Osteocyte (in vitro differentiated cells): ENCODE data around the gene MYH1. TPM values are rescaled to one million over a fixed set of nuclear protein-coding genes. Genes with fewer than 3 reads are reported as not detected.

ENCODE experiments used
- DNase-seq: peaks from one replicate; pipeline ENCODE4 v3.0.0; 2021; ENCODE audit warnings: mixed read lengths; ENCODE audit not compliant: unreplicated experiment; ENCODE audit errors: extremely low spot score
- H3K27ac Mint-ChIP-seq: one replicate; pipeline ENCODE4 v1.8.0; 2021; ENCODE audit warnings: mild to moderate bottlenecking, mixed read lengths; ENCODE audit not compliant: unreplicated experiment
- H3K27me3 Mint-ChIP-seq: one replicate; pipeline ENCODE4 v1.8.0; 2021; ENCODE audit warnings: mixed read lengths; ENCODE audit not compliant: unreplicated experiment
- H3K36me3 Mint-ChIP-seq: one replicate; pipeline ENCODE4 v1.8.0; 2021; ENCODE audit warnings: mixed read lengths; ENCODE audit not compliant: unreplicated experiment
- H3K4me1 Mint-ChIP-seq: one replicate; pipeline ENCODE4 v1.8.0; 2021; ENCODE audit warnings: mixed read lengths; ENCODE audit not compliant: unreplicated experiment
- H3K4me3 Mint-ChIP-seq: one replicate; pipeline ENCODE4 v1.8.0; 2021; ENCODE audit warnings: mild to moderate bottlenecking, moderate library complexity, mixed read lengths; ENCODE audit not compliant: unreplicated experiment
- H3K9me3 Mint-ChIP-seq: one replicate; pipeline ENCODE4 v1.8.0; 2021; ENCODE audit warnings: mixed read lengths; ENCODE audit not compliant: unreplicated experiment
- total RNA-seq: library from RNA; stranded (reverse); gene quantifications from 2 replicates; pipeline ENCODE4 v1.2.1, GENCODE V29; 2021
- TF ChIP-seq, protein P1 (sequence below): fragments of 200-600 bp; sonication (generic); IDR thresholded peaks from 2 replicates; pipeline ENCODE4 v1.5.0; 2021; ENCODE audit warnings: antibody characterized with exemption, mild to moderate bottlenecking, moderate library complexity

Gene MYH1
- total RNA-seq, 1 donor from 2014 or later, result not detected

DNA sequence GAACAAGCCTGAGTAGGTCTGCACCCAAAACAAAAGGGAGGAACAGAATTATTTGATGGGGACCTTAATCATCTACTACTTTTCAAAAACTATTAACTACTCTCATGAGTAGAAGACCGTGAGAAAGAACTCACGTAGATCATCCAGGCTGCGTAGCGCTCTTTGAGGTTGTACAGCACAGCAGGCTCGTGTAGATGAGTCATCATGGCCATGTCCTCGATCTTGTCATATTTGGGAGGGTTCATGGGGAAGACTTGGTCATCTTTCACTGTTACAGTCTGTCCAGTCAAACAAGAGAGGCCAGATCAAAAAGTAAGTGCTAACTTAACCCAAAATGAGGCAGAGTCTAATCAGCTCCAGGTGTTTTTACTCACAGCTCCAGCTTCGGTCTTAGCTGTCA lies 2.3 kb downstream of the MYH1 start:
- TF ChIP-seq, protein P1, sequence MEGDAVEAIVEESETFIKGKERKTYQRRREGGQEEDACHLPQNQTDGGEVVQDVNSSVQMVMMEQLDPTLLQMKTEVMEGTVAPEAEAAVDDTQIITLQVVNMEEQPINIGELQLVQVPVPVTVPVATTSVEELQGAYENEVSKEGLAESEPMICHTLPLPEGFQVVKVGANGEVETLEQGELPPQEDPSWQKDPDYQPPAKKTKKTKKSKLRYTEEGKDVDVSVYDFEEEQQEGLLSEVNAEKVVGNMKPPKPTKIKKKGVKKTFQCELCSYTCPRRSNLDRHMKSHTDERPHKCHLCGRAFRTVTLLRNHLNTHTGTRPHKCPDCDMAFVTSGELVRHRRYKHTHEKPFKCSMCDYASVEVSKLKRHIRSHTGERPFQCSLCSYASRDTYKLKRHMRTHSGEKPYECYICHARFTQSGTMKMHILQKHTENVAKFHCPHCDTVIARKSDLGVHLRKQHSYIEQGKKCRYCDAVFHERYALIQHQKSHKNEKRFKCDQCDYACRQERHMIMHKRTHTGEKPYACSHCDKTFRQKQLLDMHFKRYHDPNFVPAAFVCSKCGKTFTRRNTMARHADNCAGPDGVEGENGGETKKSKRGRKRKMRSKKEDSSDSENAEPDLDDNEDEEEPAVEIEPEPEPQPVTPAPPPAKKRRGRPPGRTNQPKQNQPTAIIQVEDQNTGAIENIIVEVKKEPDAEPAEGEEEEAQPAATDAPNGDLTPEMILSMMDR, result no peak
- Mint-ChIP-seq H3K4me3 (no peak overlapping the region), H3K36me3 (no peaks in the 10 kb centered on the region), H3K9me3 (no peaks in the 10 kb centered on the region), H3K4me1 (no peaks in the 10 kb centered on the region), H3K27ac (no peak overlapping the region), H3K27me3 (no peaks in the 10 kb centered on the region)
- DNase-seq, result no peak

DNA sequence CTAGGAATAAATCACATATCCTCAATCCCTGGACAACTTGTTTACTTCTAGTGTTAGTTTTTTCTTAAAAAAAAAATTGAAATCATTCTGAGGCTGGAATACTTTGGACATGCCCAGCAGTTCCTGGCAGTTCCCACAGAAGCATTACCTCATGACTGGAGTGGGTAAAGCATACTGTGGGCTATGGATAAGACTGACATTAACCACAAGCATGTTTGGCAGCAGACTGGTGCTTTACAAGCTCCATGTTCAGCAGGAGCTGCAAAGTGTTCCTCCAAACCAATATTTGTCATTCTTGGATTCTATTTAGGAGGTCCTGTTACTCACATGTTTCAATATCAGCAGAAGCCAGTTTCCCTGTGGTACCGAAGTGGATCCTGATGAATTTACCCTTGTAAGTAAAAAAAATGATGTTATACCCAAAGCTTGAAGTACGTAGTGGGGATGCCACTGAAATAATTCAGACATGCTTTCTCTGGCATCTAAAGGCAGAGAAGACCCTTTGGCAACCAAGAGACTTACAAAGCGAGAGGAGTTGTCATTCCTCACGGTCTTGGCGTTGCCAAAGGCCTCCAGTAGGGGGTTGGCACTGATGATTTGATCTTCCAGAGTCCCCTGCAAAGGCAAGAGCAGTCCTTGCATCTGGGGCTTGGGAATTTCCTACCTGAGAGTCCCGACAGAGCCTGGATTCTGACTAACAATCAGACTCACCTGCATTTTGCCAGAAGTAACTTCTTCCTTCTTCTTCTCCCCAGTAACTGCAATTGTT lies 4.9 kb downstream of the MYH1 start:
- no peaks in the 10 kb centered on the region for H3K4me1 Mint-ChIP-seq
- TF ChIP-seq, protein P1, result no peak
- no peaks in the 10 kb centered on the region for H3K27me3 Mint-ChIP-seq
- H3K9me3 Mint-ChIP-seq, result peaks cover 8% of the 10 kb centered on the region
- H3K27ac Mint-ChIP-seq, result no peak overlapping the region
- no peak overlapping the region for H3K4me3 Mint-ChIP-seq
- DNase-seq, result no peak
- H3K36me3 Mint-ChIP-seq, result no peaks in the 10 kb centered on the region

DNA sequence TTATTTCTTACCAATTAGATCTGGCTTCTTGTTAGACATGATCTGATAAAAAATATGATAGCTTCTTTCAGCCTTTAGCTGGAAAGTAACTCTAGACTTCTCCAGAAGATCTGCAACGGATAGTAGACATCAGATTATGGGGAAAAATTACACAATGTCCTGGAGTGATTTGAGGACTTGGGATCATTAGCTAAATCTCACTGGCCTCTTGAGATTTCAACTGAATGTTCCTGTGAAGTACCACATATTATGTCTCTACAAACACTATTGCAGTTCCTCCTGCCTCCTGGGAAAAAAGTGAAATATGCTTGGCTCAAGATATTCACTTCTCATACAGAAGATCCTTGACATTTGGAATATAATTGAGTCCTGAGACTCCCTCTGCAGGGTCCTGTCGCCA lies 5.5 kb downstream of the MYH1 start:
- no peaks in the 10 kb centered on the region for H3K36me3 Mint-ChIP-seq
- no peaks in the 10 kb centered on the region for H3K27me3 Mint-ChIP-seq
- H3K27ac Mint-ChIP-seq, result no peak overlapping the region
- TF ChIP-seq, protein P1, result no peak
- no peak for DNase-seq
- peaks cover 11% of the 10 kb centered on the region for H3K9me3 Mint-ChIP-seq
- H3K4me1 Mint-ChIP-seq, result no peaks in the 10 kb centered on the region
- H3K4me3 Mint-ChIP-seq, result no peak overlapping the region

DNA sequence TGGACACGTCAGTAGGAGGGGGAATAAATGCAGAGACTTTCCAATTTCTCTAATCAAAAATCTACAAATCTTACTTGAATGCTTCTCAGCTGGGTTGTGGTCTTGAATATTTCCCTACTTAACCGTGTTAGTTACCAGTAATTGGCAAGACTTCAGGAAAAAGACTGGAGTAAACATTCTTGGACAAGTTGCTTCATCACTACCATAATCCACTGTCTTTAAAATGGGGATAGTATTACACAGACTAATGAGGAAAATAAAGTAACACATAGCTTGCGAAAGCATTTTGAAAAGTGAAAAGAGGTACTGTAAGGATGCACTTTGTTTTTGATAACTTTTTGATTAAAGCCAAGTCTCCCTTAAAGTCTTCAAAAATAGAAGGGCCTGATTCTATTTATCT lies 18.4 kb downstream of the MYH1 start:
- H3K4me1 Mint-ChIP-seq, result no peaks in the 10 kb centered on the region
- no peak overlapping the region for H3K27ac Mint-ChIP-seq
- peaks cover 30% of the 10 kb centered on the region for H3K9me3 Mint-ChIP-seq
- H3K27me3 Mint-ChIP-seq, result no peaks in the 10 kb centered on the region
- TF ChIP-seq, protein P1, result no peak
- DNase-seq, result no peak
- H3K4me3 Mint-ChIP-seq, result no peak overlapping the region
- no peaks in the 10 kb centered on the region for H3K36me3 Mint-ChIP-seq

DNA sequence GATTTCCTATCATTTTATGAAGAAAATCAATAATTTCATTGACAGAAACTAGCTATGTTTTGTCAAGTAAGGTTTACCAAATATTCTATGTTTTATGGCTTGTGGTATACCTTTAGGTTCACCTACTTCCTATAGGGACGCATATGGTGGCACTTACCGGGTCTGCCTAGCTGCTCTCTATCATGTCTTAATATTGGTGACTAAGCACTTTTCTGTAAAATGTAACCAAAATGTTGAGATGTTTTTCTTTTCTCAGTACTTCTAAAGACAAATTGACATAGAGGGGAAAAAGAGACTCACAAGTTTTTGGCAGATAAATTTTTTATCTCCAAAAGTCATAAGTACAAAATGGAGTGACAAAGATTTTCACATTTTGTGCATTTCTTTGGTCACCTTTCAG lies 26.3 kb downstream of the MYH1 start:
- no peak overlapping the region for H3K4me3 Mint-ChIP-seq
- TF ChIP-seq, protein P1, result no peak
- no peaks in the 10 kb centered on the region for H3K36me3 Mint-ChIP-seq
- no peak for DNase-seq
- H3K27ac Mint-ChIP-seq, result no peak overlapping the region
- H3K9me3 Mint-ChIP-seq, result peaks cover 63% of the 10 kb centered on the region
- H3K27me3 Mint-ChIP-seq, result no peaks in the 10 kb centered on the region
- H3K4me1 Mint-ChIP-seq, result no peaks in the 10 kb centered on the region
